ENCODE results near the gene GTPBP2. TPM values are rescaled to one million over a fixed set of nuclear protein-coding genes. Genes with fewer than 3 reads are reported as not detected.
A peak's percentile ranks its signal among the peaks of the same experiment; 100 is the strongest.

Gene GTPBP2
- total and polyA plus RNA-seq, 2 of the 8 experiments (the other 6 are each of a cell fraction or from before 2014, with no cell fraction given), result 58.3 to 86.1 TPM

GRCh38 chr6:43644940-43645612, 16.0 kb upstream of the GTPBP2 start, which contains the start of gene RSPH9 (continued):
- TF ChIP-seq JUND (IDR thresholded peaks at IDR 0.05; ENCODE audit: low read length), result no peak
- peak; percentile 14 for TF ChIP-seq KDM4A (IDR thresholded peaks at IDR 0.05; ENCODE audit: low read depth, low read length, severe bottlenecking)
- TF ChIP-seq SAP30 (IDR thresholded peaks at IDR 0.05; ENCODE audit: insufficient read depth, insufficient replicate concordance, low read length), result no peak
- TF ChIP-seq RNF2 (IDR thresholded peaks at IDR 0.05; ENCODE audit: borderline replicate concordance, low read depth, low read length, missing control alignments, poor library complexity, severe bottlenecking), result no peak
- peak; percentile 37 for TF ChIP-seq SP1 (IDR thresholded peaks at IDR 0.05; ENCODE audit: low read depth, low read length)
- 0 out of 2 replicates have a peak, but pooled peaks have one; percentile 4 for TF ChIP-seq TAF1 (IDR thresholded peaks at IDR 0.05; ENCODE audit: low read depth, low read length)
- TF ChIP-seq CHD2 (IDR thresholded peaks at IDR 0.05; ENCODE audit: low read length), result no peak
- no peak for TF ChIP-seq TCF12 (IDR thresholded peaks at IDR 0.05; ENCODE audit: low read depth, low read length)
- TF ChIP-seq BRCA1 (IDR thresholded peaks at IDR 0.05; ENCODE audit: low read depth, low read length), result no peak
